OCI-LY3 (cell line): ENCODE data around the gene ACOXL.

Experiments
- H2AFZ ChIP-seq: fragments of 200-600, 300-600 bp; shearing (Covaris generic); 2 replicates; pipeline ENCODE4 v1.6.0; 2014; ENCODE audit warnings: antibody characterized with exemption, low read depth, low read length
- H3K27ac ChIP-seq: fragments of 200-600, 300-600 bp; sonication (generic); 2 replicates; pipeline ENCODE4 v1.5.1; 2014; ENCODE audit warnings: mild to moderate bottlenecking, low read length, moderate library complexity, mixed read lengths
- H3K27me3 ChIP-seq: fragments of 200-600, 300-600 bp; sonication (generic); 2 replicates; pipeline ENCODE4 v1.6.1; 2014; ENCODE audit warnings: low read depth, low read length, mixed read lengths
- H3K36me3 ChIP-seq: fragments of 200-600, 300-600 bp; sonication (generic); replicated peaks from 2 replicates; pipeline ENCODE3; 2014; ENCODE audit warnings: low read depth, low read length, mixed read lengths
- H3K4me1 ChIP-seq: fragments of 300-600, 200-600 bp; sonication (generic); 2 replicates; pipeline ENCODE4 v1.6.1; 2014; ENCODE audit warnings: low read length, mixed read lengths
- H3K4me2 ChIP-seq: fragments of 200-600, 300-600 bp; sonication (generic); 2 replicates; pipeline ENCODE4 v1.6.1; 2014; ENCODE audit warnings: low read length, mixed read lengths
- H3K4me3 ChIP-seq: fragments of 300-600, 200-600 bp; sonication (generic); 2 replicates; pipeline ENCODE4 v1.5.1; 2014; ENCODE audit warnings: antibody characterized with exemption, mild to moderate bottlenecking, low read length, moderate library complexity
- H3K79me2 ChIP-seq: fragments of 300-600, 200-600 bp; shearing (Covaris generic); 2 replicates; pipeline ENCODE4 v1.6.1; 2014; ENCODE audit warnings: mild to moderate bottlenecking, low read length, mixed read lengths
- H3K9ac ChIP-seq: fragments of 300-600, 200-600 bp; shearing (Covaris generic); 2 replicates; pipeline ENCODE4 v1.6.0; 2014; ENCODE audit warnings: mild to moderate bottlenecking, low read length, moderate library complexity
- H3K9me3 ChIP-seq: fragments of 200-600, 300-600 bp; shearing (Covaris generic); 2 replicates; pipeline ENCODE4 v1.6.1; 2014; ENCODE audit warnings: low read length, mixed read lengths; ENCODE audit not compliant: insufficient read depth
- H4K20me1 ChIP-seq: fragments of 200-600, 300-600 bp; sonication (generic); 2 replicates; pipeline ENCODE4 v1.6.1; 2016; ENCODE audit warnings: low read length, mixed read lengths; ENCODE audit not compliant: insufficient read depth
- EZH2phosphoT487 ChIP-seq: fragments of 200-600 bp; shearing (Covaris generic); IDR thresholded peaks from 2 replicates; pipeline ENCODE4 v1.6.1; 2018; ENCODE audit warnings: antibody characterized with exemption, mixed run types, low read depth
- TF ChIP-seq, protein P1 (sequence below): fragments of 200-600, 300-600 bp; sonication (generic); IDR thresholded peaks from 2 replicates; pipeline ENCODE4 v1.5.1; 2014; ENCODE audit warnings: antibody characterized with exemption, low read length, low read depth

The ACOXL gene

DNA sequence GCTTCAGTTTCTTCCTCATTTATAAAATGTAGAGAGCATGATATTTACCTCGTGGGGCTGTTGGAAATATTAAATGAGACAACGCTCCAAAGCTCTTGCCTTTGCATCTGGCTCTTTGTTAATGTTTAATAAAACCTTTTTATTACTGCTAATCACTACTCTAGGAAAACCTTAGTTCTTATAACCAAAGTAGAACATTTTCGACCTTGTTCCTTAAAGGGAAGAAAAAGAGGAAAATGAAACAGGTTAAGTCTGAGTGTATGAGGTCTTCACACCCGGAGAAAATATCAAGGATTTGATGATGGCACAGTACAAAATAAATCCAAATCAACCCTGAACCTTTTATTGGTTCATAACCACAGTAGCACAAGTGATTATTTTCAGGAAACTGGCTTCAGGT is 301.8 kb downstream of the ACOXL start:
- H3K27ac ChIP-seq: no peak overlapping the region
- H3K4me3 ChIP-seq: no peak overlapping the region
- no peaks in the 10 kb centered on the region for H3K79me2 ChIP-seq
- peaks cover 67% of the 10 kb centered on the region for H4K20me1 ChIP-seq
- H3K9me3 ChIP-seq: no peaks in the 10 kb centered on the region
- peaks cover 38% of the 10 kb centered on the region for H3K4me1 ChIP-seq
- H3K27me3 ChIP-seq: peaks cover 96% of the 10 kb centered on the region
- no peak overlapping the region for H3K4me2 ChIP-seq
- TF ChIP-seq, protein P1, sequence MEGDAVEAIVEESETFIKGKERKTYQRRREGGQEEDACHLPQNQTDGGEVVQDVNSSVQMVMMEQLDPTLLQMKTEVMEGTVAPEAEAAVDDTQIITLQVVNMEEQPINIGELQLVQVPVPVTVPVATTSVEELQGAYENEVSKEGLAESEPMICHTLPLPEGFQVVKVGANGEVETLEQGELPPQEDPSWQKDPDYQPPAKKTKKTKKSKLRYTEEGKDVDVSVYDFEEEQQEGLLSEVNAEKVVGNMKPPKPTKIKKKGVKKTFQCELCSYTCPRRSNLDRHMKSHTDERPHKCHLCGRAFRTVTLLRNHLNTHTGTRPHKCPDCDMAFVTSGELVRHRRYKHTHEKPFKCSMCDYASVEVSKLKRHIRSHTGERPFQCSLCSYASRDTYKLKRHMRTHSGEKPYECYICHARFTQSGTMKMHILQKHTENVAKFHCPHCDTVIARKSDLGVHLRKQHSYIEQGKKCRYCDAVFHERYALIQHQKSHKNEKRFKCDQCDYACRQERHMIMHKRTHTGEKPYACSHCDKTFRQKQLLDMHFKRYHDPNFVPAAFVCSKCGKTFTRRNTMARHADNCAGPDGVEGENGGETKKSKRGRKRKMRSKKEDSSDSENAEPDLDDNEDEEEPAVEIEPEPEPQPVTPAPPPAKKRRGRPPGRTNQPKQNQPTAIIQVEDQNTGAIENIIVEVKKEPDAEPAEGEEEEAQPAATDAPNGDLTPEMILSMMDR: no peak
- TF ChIP-seq EZH2phosphoT487: no peak; the same call in 1 of the 2 replicates
- no peak overlapping the region for H3K9ac ChIP-seq
- no peaks in the 10 kb centered on the region for H3K36me3 ChIP-seq
- H2AFZ ChIP-seq: no peak overlapping the region

DNA sequence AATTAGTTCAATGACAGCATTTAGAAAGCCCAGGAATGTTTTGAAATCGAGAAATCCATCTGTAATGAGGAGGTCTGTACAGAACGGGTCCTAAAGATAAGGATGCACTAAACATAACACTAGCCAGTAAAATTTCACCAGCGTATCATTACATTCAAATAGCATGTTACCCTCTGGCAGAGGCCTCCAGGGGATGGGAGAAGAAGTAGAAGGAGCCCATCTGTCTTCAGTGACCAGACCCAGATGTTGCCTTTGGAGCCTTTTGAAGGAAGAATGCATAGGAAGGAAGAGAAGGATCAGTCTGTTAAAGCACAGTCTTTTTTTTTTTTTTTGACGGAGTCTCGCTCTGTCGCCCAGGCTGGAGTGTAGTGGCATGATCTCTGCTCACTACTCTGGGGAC is 302.2 kb downstream of the ACOXL start:
- Histone ChIP-seq H3K27ac (no peak overlapping the region), H3K9me3 (no peaks in the 10 kb centered on the region), H4K20me1 (peaks cover 63% of the 10 kb centered on the region), H2AFZ (no peak overlapping the region), H3K4me3 (no peak overlapping the region), H3K36me3 (no peaks in the 10 kb centered on the region), H3K79me2 (no peaks in the 10 kb centered on the region), H3K9ac (no peak overlapping the region), H3K4me2 (no peak overlapping the region), H3K27me3 (peaks cover 96% of the 10 kb centered on the region), H3K4me1 (peaks cover 38% of the 10 kb centered on the region)
- no peak for TF ChIP-seq EZH2phosphoT487
- TF ChIP-seq, protein P1: no peak

DNA sequence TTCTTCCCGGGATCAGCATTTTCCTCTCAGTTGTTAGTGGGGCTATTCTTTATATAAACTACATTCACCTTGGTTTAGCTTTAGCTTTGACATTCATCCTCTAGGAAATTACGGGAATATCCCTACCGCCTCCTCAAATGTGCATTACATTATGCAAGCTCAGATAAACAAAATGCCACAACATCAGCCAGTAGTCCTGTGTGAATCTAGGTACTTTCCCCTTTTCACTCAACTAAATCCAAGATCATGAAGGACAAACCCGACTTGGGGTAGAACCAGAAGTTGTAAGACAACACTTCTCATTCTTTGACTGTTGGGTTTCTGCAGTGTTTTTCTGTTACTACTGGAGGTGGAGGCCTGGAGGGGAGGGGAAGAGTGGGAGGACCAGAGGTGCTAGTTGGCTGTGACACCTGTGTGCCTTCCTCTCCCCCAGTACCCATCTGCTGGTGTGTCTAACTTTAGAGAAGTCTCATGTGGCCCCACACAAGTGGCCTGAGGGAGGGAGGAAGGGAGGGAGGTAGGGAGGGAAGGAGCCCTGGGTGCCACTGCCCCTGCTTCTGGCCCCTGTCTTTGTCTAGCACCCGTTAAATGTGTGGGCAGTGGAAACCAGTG is 303.6 kb downstream of the ACOXL start:
- peaks cover 27% of the 10 kb centered on the region for H3K4me1 ChIP-seq

DNA sequence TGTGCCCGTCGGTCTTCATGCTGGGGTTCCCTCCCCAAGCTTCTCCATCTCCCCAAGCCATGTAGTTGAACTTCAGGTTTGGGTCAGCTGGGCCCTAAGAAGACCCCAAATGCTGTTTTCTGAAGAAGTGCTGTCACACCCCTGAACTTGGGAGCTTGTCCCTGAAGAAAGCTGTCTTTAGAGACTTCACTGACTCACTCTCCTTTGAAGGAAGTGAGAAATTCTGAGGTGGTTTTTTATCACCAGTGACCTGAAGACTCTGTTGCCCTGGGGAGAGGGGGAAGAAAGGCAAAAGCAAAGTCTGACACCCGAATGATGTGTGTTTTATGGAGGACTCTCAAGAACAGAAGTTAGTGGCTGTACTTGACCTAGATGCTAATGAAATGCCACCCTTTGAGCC is 304.8 kb downstream of the ACOXL start:
- Histone ChIP-seq H3K27me3 (peaks cover 98% of the 10 kb centered on the region), H3K79me2 (no peaks in the 10 kb centered on the region), H3K36me3 (no peaks in the 10 kb centered on the region), H3K4me3 (no peak overlapping the region), H3K4me1 (peaks cover 22% of the 10 kb centered on the region), H4K20me1 (peaks cover 47% of the 10 kb centered on the region), H3K4me2 (peak overlapping the region; percentile 19), H3K9me3 (no peaks in the 10 kb centered on the region), H3K27ac (no peak overlapping the region), H2AFZ (no peak overlapping the region), H3K9ac (no peak overlapping the region)
- TF ChIP-seq EZH2phosphoT487: no peak

More for the DNA sequence above, 303.6 kb downstream of the ACOXL start:
- no peak overlapping the region for H2AFZ ChIP-seq
- H3K9me3 ChIP-seq: no peaks in the 10 kb centered on the region
- H3K36me3 ChIP-seq: no peaks in the 10 kb centered on the region
- no peak overlapping the region for H3K9ac ChIP-seq
- H3K27ac ChIP-seq: no peak overlapping the region
- 0 out of 2 replicates have a peak, but pooled peaks have one; percentile 43 for TF ChIP-seq EZH2phosphoT487
- TF ChIP-seq, protein P1: no peak
- H3K4me3 ChIP-seq: no peak overlapping the region
- H3K4me2 ChIP-seq: no peak overlapping the region
- H3K79me2 ChIP-seq: no peaks in the 10 kb centered on the region
- peaks cover 98% of the 10 kb centered on the region for H3K27me3 ChIP-seq
- H4K20me1 ChIP-seq: peaks cover 58% of the 10 kb centered on the region
